ENCODE results near the gene CABP7. TPM values are rescaled to one million over a fixed set of nuclear protein-coding genes. Genes with fewer than 3 reads are reported as not detected.

CABP7 gene

Small RNA genes lying within 50 kb of the gene (small RNA-seq; reads per million reads assigned to genes)
- gene AC004882.2 (ENCODE audit: low read depth) (not detected), gene RF00019 (ENCODE audit: low read depth) (not detected)

All from mesenchymal stem cell (in vitro differentiated cells and primary cell).